Measurements from ENCODE around the gene TMTC2.

DNA sequence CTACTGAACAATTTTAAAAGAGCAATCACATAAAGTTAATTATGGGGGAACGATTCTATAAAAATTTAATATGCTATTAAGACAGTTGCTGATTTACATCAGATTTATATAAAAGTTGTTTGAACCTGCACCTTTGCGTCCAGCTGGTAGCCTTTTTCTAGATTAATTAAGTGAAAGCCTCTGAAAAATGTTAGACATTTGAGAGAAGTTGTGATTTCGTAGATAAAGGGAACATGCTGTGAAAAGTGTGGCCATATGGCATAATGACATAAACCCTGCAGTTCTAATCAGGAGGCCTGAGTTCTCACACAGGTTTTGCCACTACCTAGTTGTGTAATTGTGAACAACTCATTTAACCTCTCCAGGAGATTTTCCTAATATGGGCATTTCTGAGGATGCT, 187.2 kb downstream of the TMTC2 start:
- TF ChIP-seq, protein P1, sequence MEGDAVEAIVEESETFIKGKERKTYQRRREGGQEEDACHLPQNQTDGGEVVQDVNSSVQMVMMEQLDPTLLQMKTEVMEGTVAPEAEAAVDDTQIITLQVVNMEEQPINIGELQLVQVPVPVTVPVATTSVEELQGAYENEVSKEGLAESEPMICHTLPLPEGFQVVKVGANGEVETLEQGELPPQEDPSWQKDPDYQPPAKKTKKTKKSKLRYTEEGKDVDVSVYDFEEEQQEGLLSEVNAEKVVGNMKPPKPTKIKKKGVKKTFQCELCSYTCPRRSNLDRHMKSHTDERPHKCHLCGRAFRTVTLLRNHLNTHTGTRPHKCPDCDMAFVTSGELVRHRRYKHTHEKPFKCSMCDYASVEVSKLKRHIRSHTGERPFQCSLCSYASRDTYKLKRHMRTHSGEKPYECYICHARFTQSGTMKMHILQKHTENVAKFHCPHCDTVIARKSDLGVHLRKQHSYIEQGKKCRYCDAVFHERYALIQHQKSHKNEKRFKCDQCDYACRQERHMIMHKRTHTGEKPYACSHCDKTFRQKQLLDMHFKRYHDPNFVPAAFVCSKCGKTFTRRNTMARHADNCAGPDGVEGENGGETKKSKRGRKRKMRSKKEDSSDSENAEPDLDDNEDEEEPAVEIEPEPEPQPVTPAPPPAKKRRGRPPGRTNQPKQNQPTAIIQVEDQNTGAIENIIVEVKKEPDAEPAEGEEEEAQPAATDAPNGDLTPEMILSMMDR (IDR thresholded peaks at IDR 0.05): no peak
- TF ChIP-seq POLR2A (IDR thresholded peaks at IDR 0.05): no peak

All from testis (tissue), 2 donors.